CD4-positive, alpha-beta T cell treated with Interferon alpha-2 for 1 hour (primary cell): ENCODE measurements around the gene ZNF597.

ENCODE experiments used
- DNase-seq, 2 donors: peaks; one replicate each; pipeline ENCODE4 v3.0.0-alpha.2; 2020 to 2022

Gene ZNF597

GRCh38 chr16:3439637-3440036, 3.7 kb downstream of the ZNF597 start:
- no peak for DNase-seq

GRCh38 chr16:3434373-3434772, 8.9 kb downstream of the ZNF597 start:
- DNase-seq: no peak

GRCh38 chr16:3431779-3432219, 11.5 kb downstream of the ZNF597 start:
- peak; percentile 55 to 59 for DNase-seq

- DNase-seq: no peak
Observed at GRCh38 chr16:3413730-3414379, 29.4 kb downstream of the ZNF597 start.

- DNase-seq: no peak
Observed at GRCh38 chr16:3408561-3409197, 34.6 kb downstream of the ZNF597 start.

- no peak for DNase-seq
Observed at GRCh38 chr16:3401719-3402397, 41.4 kb downstream of the ZNF597 start.

GRCh38 chr16:3400779-3401688, 42.3 kb downstream of the ZNF597 start, which contains the start of the genes ZNF174 and ZSCAN32:
Gene ZNF174 (plus strand): TSS chr16:3401215. CDS start chr16:3402005, 790 bp downstream.
Gene ZSCAN32 (minus strand): TSS chr16:3401004. CDS start chr16:3397557, 3,447 bp downstream.
- peak; percentile 99 for DNase-seq

- DNase-seq: no peak
Observed at GRCh38 chr16:3400446-3400778, 42.9 kb downstream of the ZNF597 start.

- DNase-seq: no peak
Observed at GRCh38 chr16:3389663-3390338, 53.5 kb downstream of the ZNF597 start.

GRCh38 chr16:3388325-3388724, 55.0 kb downstream of the ZNF597 start:
- DNase-seq: no peak

- no peak for DNase-seq
Observed at GRCh38 chr16:3383045-3383448, 60.3 kb downstream of the ZNF597 start.
